G401 (cell line): Measurements from ENCODE around the gene KPNA4. TPM values are rescaled to one million over a fixed set of nuclear protein-coding genes. Genes with fewer than 3 reads are reported as not detected.
A peak's percentile ranks its signal among the peaks of the same experiment; 100 is the strongest.
"Not testable (repeated sequence)": the region's sequence is repeated elsewhere in the genome, so short reads cannot be mapped to it uniquely, and the experiment has no call there.

Experiments used
- DNase-seq: peaks from one replicate; pipeline ENCODE4 v3.0.0-alpha.2; 2015; ENCODE audit warnings: low spot score
- in situ Hi-C: cut with HindIII; loops from 2 replicates; pipeline ENCODE4 v1.10.0; 2016; ENCODE audit warnings: low sequenced_read_pairs, mixed read lengths
- total RNA-seq: library from RNA; depleted of rRNA; stranded (reverse); fragments of >200 nt; shearing (Covaris generic); gene quantifications from 2 replicates; pipeline ENCODE4 v1.2.3, GENCODE V29; 2014

Gene KPNA4
- total RNA-seq, 1 experiment from 2014 or later = 25.6 TPM

- DNase-seq = no peak
- in situ Hi-C loops = no loop called here
Measured at GRCh38 chr3:160574636-160575035, 9.3 kb upstream of the KPNA4 start.

- in situ Hi-C loops, DNase-seq: not testable (repeated sequence)
Measured at GRCh38 chr3:160573955-160574525, 8.7 kb upstream of the KPNA4 start.

GRCh38 chr3:160569894-160570652 is 4.7 kb upstream of the KPNA4 start:
- in situ Hi-C loops = no loop called here
- DNase-seq = no peak

GRCh38 chr3:160568989-160569388 is 3.6 kb upstream of the KPNA4 start:
- no peak for DNase-seq
- in situ Hi-C loops = no loop called here

GRCh38 chr3:160567774-160568173 is 2.4 kb upstream of the KPNA4 start:
- in situ Hi-C loops = no loop called here
- DNase-seq = no peak

- no peak for DNase-seq
- in situ Hi-C loops = no loop called here
Measured at GRCh38 chr3:160566499-160566898, 1.1 kb upstream of the KPNA4 start.

- in situ Hi-C loops = no loop called here
- no peak for DNase-seq
Measured at GRCh38 chr3:160564949-160565441, 376 bp downstream of the KPNA4 start.

GRCh38 chr3:160564258-160564911 is 986 bp downstream of the KPNA4 start:
- in situ Hi-C loops = no loop called here
- DNase-seq = peak; percentile 17

- in situ Hi-C loops = no loop called here
- no peak for DNase-seq
Measured at GRCh38 chr3:160562952-160563351, 2.4 kb downstream of the KPNA4 start.

- in situ Hi-C loops = no loop called here
Measured at GRCh38 chr3:160557571-160557970, 7.8 kb downstream of the KPNA4 start.

GRCh38 chr3:160556141-160556540 is 9.2 kb downstream of the KPNA4 start:
- DNase-seq = no peak
- in situ Hi-C loops = no loop called here

More at GRCh38 chr3:160557571-160557970, 7.8 kb downstream of the KPNA4 start:
- no peak for DNase-seq

- in situ Hi-C loops = no loop called here
- no peak for DNase-seq
Measured at GRCh38 chr3:160554980-160555379, 10.4 kb downstream of the KPNA4 start.

GRCh38 chr3:160553827-160554226 is 11.5 kb downstream of the KPNA4 start:
- in situ Hi-C loops = no loop called here

GRCh38 chr3:160546727-160547126 is 18.6 kb downstream of the KPNA4 start:
- in situ Hi-C loops = no loop called here
- DNase-seq = no peak

More at GRCh38 chr3:160553827-160554226, 11.5 kb downstream of the KPNA4 start:
- DNase-seq = no peak

- no peak for DNase-seq
- in situ Hi-C loops = no loop called here
Measured at GRCh38 chr3:160545504-160545871, 19.9 kb downstream of the KPNA4 start.

- in situ Hi-C loops = no loop called here
- no peak for DNase-seq
Measured at GRCh38 chr3:160544844-160545503, 20.4 kb downstream of the KPNA4 start.

- no peak for DNase-seq
- in situ Hi-C loops = no loop called here
Measured at GRCh38 chr3:160540551-160540950, 24.8 kb downstream of the KPNA4 start.

- peak; percentile 42 for DNase-seq
- in situ Hi-C loops = no loop called here
Measured at GRCh38 chr3:160538895-160539294, 26.5 kb downstream of the KPNA4 start.

GRCh38 chr3:160537729-160538128 is 27.6 kb downstream of the KPNA4 start:
- DNase-seq = no peak
- in situ Hi-C loops = no loop called here

GRCh38 chr3:160532371-160532770 is 33.0 kb downstream of the KPNA4 start:
- in situ Hi-C loops = no loop called here
- DNase-seq = no peak
